Measurements from ENCODE around the gene HPCAL1. TPM values are rescaled to one million over a fixed set of nuclear protein-coding genes. Genes with fewer than 3 reads are reported as not detected.

Gene HPCAL1
- total and polyA plus RNA-seq, 3 experiments from 2014 or later = 44.1 to 96.3 (median 47.6) TPM

Other genes with a start within 250 kb of the HPCAL1 start
- under 1 TPM; 0.09 to 0.20 TPM for gene CYS1, start 222.5 kb upstream of the HPCAL1 start, total RNA-seq
- 0.07 TPM for gene CYS1, start 222.5 kb upstream of the HPCAL1 start, polyA plus RNA-seq
- gene RRM2, start 180.2 kb upstream of the HPCAL1 start, total RNA-seq = 100 to 1,000 TPM; 425 to 427 TPM
- gene RRM2, start 180.2 kb upstream of the HPCAL1 start, polyA plus RNA-seq = 1.4 TPM
- 100 to 1,000 TPM; 565 to 566 TPM for gene ODC1, start 145.4 kb downstream of the HPCAL1 start, total RNA-seq
- 57.1 TPM for gene ODC1, start 145.4 kb downstream of the HPCAL1 start, polyA plus RNA-seq